ENCODE measurements around the gene GPR108.
"Not testable (repeated sequence)": the region's sequence is repeated elsewhere in the genome, so short reads cannot be mapped to it uniquely, and the experiment has no call there.

Gene GPR108

DNA sequence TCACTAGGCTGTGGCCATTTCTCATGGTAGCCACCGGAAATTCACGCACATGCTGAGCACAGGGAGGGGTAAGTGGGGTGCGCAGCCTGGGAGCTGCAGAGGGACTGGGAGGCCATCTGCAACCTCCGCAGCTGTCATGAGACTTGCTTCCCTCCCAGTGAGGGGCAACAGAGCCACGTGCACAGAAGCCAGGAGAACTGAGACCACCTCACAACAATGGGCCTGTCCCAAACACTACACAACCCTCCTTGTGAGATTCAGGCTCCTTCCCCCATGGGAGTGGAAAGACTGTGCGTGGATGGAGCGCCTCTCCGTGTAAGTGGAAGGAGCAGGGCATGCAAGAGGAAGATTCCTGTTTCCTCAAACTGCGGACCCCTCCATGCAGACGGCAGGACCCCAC is 25.8 kb downstream of the GPR108 start:
- no peak overlapping the region for H3K4me3 ChIP-seq (ENCODE audit: low read depth, low read length)
- TF ChIP-seq, protein P1, sequence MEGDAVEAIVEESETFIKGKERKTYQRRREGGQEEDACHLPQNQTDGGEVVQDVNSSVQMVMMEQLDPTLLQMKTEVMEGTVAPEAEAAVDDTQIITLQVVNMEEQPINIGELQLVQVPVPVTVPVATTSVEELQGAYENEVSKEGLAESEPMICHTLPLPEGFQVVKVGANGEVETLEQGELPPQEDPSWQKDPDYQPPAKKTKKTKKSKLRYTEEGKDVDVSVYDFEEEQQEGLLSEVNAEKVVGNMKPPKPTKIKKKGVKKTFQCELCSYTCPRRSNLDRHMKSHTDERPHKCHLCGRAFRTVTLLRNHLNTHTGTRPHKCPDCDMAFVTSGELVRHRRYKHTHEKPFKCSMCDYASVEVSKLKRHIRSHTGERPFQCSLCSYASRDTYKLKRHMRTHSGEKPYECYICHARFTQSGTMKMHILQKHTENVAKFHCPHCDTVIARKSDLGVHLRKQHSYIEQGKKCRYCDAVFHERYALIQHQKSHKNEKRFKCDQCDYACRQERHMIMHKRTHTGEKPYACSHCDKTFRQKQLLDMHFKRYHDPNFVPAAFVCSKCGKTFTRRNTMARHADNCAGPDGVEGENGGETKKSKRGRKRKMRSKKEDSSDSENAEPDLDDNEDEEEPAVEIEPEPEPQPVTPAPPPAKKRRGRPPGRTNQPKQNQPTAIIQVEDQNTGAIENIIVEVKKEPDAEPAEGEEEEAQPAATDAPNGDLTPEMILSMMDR (IDR thresholded peaks at IDR 0.05; ENCODE audit: low read depth, low read length): no peak

DNA sequence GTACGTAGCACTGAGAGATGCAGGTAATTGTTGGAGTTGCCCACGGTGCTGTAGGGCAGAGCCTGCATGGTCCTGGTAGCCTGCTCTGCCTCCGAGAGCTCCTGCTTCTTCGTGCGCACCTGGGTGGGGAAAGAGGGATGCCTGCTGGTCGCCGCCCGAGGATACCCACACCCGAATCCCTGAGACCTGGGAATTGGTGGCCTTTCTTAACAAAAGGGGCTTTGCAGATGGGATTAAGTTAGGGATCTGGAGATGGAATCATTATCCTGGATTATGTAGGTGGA is 26.4 kb downstream of the GPR108 start:
- TF ChIP-seq, protein P1 (IDR thresholded peaks at IDR 0.05; ENCODE audit: low read depth, low read length): no peak
- H3K4me3 ChIP-seq (ENCODE audit: low read depth, low read length): no peak overlapping the region

- H3K4me3 ChIP-seq (ENCODE audit: low read depth, low read length): no peak overlapping the region
- TF ChIP-seq, protein P1 (IDR thresholded peaks at IDR 0.05; ENCODE audit: low read depth, low read length): no peak
Measured at GRCh38 chr19:6710273-6711077, 26.9 kb downstream of the GPR108 start.

GRCh38 chr19:6709549-6709948 is 27.8 kb downstream of the GPR108 start:
- H3K4me3 ChIP-seq (ENCODE audit: low read depth, low read length): no peak overlapping the region
- TF ChIP-seq, protein P1 (IDR thresholded peaks at IDR 0.05; ENCODE audit: low read depth, low read length): no peak

DNA sequence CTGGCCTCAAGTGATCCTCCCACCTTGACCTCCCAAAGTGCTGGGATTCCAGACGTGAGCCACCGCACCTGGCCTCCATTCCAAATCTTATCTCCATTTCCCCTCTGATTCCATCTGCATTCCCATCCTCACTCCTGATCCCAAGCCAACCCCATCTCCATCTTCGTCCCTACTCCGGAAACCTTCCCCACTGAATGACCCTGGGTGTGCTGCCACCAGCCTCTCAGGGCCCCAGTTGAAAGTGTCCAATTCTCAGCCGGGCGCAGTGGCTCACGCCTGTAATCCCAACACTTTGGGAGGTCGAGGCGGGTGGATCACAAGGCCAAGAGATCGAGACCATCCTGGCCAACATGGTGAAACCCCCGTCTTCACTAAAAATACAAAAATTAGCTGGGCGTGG is 28.5 kb downstream of the GPR108 start:
- H3K4me3 ChIP-seq (ENCODE audit: low read depth, low read length): not testable (repeated sequence)

DNA sequence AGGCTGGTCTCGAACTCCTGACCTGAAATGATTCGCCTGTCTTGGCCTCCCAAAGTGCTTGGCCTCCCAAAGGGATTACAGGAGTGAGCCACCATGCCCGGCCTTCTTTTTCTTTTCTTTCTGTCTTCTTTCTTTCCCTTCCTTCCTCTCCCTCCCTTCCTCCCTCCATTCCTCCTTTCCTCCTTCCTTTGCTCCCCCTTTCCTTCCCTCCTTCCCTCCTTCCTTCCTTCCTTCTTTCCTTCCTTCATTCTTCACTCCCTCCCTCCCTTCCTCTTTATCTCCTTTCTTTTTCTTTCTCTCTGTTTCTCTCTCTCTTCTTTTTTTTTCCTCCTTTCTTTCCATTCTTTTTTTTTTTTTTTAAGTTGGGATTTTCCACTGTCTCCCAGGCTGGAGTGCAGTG is 29.0 kb downstream of the GPR108 start:
- no peak overlapping the region for H3K4me3 ChIP-seq (ENCODE audit: low read depth, low read length)
- TF ChIP-seq, protein P1 (IDR thresholded peaks at IDR 0.05; ENCODE audit: low read depth, low read length): no peak

GRCh38 chr19:6707658-6708018 is 29.7 kb downstream of the GPR108 start:
- TF ChIP-seq, protein P1 (IDR thresholded peaks at IDR 0.05; ENCODE audit: low read depth, low read length): no peak
- H3K4me3 ChIP-seq (ENCODE audit: low read depth, low read length): no peak overlapping the region
